ENCODE results near the gene PDIK1L. TPM values are rescaled to one million over a fixed set of nuclear protein-coding genes. Genes with fewer than 3 reads are reported as not detected.

The PDIK1L gene
- total RNA-seq, 4 donors from 2014 or later: 3.2 to 7.6 (median 4.6) TPM

DNA sequence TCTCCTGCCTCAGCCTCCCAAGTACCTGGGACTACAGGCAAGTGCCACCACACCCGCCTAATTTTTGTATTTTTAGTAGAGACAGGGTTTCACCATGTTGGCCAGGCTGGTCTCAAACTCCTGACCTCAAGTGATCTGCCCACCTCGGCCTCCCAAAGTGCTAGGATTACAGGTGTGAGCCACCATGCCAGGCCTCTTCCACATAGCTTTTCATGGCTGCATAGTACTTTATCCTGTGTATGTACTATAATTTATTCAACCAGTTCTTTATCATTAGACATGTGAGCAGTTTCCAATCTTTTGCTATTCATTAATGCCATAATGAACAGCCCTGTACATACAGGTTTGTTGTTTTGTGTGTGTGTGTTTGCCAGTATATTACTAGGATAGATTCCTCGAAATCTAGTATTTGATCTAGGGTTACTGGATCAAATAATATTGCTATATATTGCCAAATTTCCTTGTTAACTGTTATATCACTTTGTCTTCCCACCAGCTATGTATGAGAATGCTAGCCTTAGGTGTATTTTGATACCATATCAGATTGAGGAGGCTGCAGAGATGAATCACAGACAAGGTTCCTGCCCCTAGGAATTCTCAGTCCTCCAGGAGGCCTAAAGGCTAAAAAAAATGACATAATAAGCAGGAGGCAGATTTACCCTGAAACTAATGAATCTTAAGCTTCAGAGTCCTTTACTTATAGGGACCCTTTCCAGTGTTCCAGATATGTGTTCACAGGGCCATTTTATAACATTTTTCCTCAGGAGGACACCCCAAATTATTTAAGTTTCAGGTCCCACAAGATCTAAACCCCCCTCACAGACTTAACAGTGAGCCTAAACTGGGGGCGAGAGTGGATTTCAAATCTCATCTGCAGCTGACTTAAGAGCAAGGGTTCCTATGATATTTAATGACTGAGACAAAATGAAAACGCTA is 2.1 kb upstream of the PDIK1L start:
- DNase-seq (ENCODE audit: low spot score) (no peak), ATAC-seq (ENCODE audit: low FRiP score) (no peak)
- TF ChIP-seq CTCF (IDR thresholded peaks at IDR 0.05): no peak

DNA sequence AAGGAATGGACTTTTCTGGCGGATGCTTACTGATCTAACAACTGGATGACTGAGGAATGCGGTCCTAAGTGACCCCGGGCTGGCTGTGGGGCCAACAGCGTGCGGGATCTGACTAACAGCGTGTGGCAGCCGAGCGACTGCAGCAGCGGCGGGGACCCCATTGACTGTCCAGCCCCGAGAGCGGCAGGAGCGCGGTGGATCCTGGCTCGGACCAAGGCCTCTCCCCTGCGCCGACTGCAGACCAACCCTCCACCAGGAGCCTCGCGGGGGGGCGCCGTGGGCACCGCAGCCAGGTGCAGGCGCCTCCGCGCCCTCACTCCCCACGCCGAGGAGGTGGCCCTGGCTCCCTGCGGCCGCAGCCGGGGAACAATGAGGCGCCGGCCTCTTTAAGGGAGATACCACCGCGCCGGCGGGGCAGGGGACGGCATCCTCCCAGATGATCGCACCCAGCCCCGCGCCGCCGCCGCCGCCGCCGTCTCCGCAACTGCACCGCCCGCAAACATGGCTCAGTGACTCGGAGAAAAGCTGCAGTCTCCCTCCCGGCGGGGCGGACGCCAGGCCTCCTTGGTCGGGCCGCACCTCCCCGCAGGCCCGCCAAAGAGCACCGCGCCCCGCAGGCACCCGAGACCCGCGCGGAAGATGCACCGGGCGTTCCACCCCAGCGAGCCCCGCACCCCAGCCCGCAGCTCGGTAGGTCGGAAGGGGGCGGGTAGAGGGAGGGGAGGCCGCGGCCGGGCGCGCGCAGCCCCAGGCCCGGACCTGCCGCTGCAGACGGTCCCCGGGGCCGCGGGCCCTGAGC is 694 bp upstream of the PDIK1L start:
- ATAC-seq (ENCODE audit: low FRiP score) (peak; percentile 71), DNase-seq (ENCODE audit: low spot score) (peak; percentile 62)
- TF ChIP-seq CTCF (IDR thresholded peaks at IDR 0.05): no peak

- ATAC-seq (ENCODE audit: low FRiP score) (no peak), DNase-seq (ENCODE audit: low spot score) (no peak)
- no peak for TF ChIP-seq CTCF (IDR thresholded peaks at IDR 0.05)
Observed at GRCh38 chr1:26112407-26112775, 767 bp downstream of the PDIK1L start.

DNA sequence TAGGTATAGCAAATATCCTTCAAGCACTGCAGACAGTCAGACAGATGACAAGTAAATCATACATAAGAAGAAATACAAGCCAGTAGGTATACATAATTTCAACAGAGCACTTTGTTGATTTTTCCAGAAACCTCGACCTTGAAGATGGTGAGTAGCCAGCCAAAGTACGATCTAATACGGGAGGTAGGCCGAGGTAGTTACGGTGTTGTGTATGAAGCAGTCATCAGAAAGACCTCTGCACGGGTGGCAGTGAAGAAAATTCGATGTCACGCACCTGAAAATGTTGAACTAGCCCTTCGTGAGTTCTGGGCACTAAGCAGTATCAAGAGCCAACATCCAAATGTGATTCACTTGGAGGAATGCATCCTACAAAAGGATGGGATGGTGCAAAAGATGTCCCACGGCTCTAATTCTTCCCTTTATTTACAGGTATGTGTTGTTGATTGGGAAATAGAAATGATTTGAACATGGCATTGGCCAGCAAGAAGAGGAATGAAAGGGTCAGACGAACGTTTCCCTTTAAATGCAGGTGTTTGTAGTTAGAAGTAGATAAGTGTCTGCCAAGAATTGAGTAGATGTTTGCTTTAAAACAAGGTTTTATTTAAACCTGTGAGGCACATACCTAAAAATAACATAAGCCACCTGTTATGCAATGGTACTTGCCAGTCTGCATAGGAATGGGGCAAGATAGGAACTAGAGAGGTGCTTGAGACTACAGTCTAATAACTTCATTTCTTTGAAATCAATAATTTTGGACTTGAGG is 2.7 kb downstream of the PDIK1L start:
- TF ChIP-seq CTCF (IDR thresholded peaks at IDR 0.05): no peak
- no peak for ATAC-seq (ENCODE audit: low FRiP score)
- no peak for DNase-seq (ENCODE audit: low spot score)

DNA sequence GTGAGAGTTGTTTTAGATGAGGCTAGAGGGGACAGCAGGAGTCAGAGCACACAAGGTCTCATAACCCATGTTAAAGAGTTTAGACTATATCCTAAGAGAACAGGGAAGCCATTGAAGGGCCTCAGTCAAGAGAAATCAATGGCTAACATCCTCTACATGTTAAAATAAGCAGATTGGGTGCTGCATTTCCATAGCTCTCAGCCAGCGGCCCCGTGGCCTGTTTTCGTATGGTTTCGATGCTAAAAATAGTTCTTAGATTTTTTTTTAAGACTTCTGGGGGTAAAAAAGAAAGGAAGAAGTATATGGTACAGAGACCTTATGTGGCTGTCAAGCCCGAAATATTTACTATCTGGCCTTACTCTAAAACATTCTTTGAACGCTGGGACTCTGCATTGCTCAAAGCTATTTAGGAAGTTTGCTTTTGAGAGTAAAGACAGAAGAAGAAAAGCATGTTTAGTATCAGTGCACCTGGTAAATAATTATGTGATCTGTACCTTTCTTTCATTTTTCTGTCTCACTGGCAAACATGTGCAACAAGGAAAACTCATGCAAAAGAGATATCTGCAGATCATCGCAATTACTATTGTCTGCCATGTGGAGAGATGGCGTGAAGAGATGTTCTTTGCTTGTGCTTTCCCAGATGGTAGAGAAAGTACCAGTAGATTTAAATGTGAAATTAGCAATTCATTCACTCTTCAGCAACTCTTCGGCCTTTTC is 8.4 kb downstream of the PDIK1L start:
- ATAC-seq (ENCODE audit: low FRiP score): no peak
- TF ChIP-seq CTCF (IDR thresholded peaks at IDR 0.05): no peak
- no peak for DNase-seq (ENCODE audit: low spot score)
